ENCODE results near the gene SIAH2. TPM values are rescaled to one million over a fixed set of nuclear protein-coding genes. Genes with fewer than 3 reads are reported as not detected.

The SIAH2 gene
- total and polyA plus RNA-seq, 9 of the 15 experiments (the other 6 are each of a cell fraction or from before 2014, with no cell fraction given) = 4.8 to 39.0 (median 29.9) TPM

GRCh38 chr3:150703756-150704344 is 59.1 kb downstream of the SIAH2 start, which contains the start of gene ERICH6 (continued):
- TF ChIP-seq DACH1 (IDR thresholded peaks at IDR 0.05; ENCODE audit: partially characterized antibody) (no peak), CREBBP (IDR thresholded peaks at IDR 0.05; ENCODE audit: low read depth, low read length) (no peak), ATF3 (IDR thresholded peaks at IDR 0.05) (no peak), ATF3 (CRISPR knock-in tag; conservative IDR thresholded peaks at IDR 0.05) (no peak), THRA (IDR thresholded peaks at IDR 0.05) (no peak), ZBTB9 (CRISPR knock-in tag; IDR thresholded peaks at IDR 0.05) (no peak), FOXK1 (CRISPR knock-in tag; IDR thresholded peaks at IDR 0.05; ENCODE audit: borderline replicate concordance) (no peak), HLTF (IDR thresholded peaks at IDR 0.05) (no peak), RFX1 (IDR thresholded peaks at IDR 0.05) (peak; percentile 93), SETDB1 (IDR thresholded peaks at IDR 0.05; ENCODE audit: low read length) (no peak), CUX1 (CRISPR knock-in tag; IDR thresholded peaks at IDR 0.05) (no peak), MYC (IDR thresholded peaks at IDR 0.05; ENCODE audit: low read depth, low read length) (no peak), MYC (CRISPR knock-in tag; IDR thresholded peaks at IDR 0.05; ENCODE audit: borderline replicate concordance, low read depth) (no peak), ZNF197 (CRISPR knock-in tag; IDR thresholded peaks at IDR 0.05; ENCODE audit: low read depth) (no peak), LARP7 (IDR thresholded peaks at IDR 0.05) (no peak), PCBP2 (IDR thresholded peaks at IDR 0.05; ENCODE audit: low read depth, low read length, poor library complexity, severe bottlenecking) (peak; percentile 54), RFX5 (IDR thresholded peaks at IDR 0.05; ENCODE audit: low read depth, low read length) (no peak), NEUROD1 (IDR thresholded peaks at IDR 0.05; ENCODE audit: borderline replicate concordance, low read depth, low read length, partially characterized antibody) (peak; percentile 91)
